GM12878 (cell line): ENCODE measurements around the gene NKD1. TPM values are rescaled to one million over a fixed set of nuclear protein-coding genes. Genes with fewer than 3 reads are reported as not detected.

Experiments
- ATAC-seq: fragments of 200-7000 bp; cut with Tn5 transposase; 3 replicates; pipeline ENCODE4 v1.9.1; 2020; ENCODE audit warnings: mild to moderate bottlenecking, moderate library complexity
- BruUV-seq: library from RNA; stranded (reverse); fragments of 400-500 nt; replicated peaks from 2 replicates; lab custom pipeline; 2021; lab: Mats Ljungman, UMichigan
- CTCF ChIA-PET: fragments of 300-600 bp; sonication (Branson Sonifier 250); formaldehyde crosslinking; extraction: SDS; loops from one replicate; lab custom pipeline; 2021; ENCODE audit warnings: inconsistent platforms; lab: Yijun Ruan, JAX
- POLR2A ChIA-PET: fragments of 350-600 bp; formaldehyde crosslinking; extraction: SDS; loops from one replicate; lab custom pipeline; 2021; ENCODE audit warnings: inconsistent platforms; lab: Charles Lee
- RAD21 ChIA-PET: fragments of 300-600 bp; sonication (Branson Sonifier 250); formaldehyde crosslinking; loops from one replicate; lab custom pipeline; 2023; ENCODE audit warnings: antibody characterized with exemption; ENCODE audit not compliant: unreplicated experiment; lab: Charles Lee
- SMC1A ChIA-PET: fragments of 300-600 bp; sonication (Branson Sonifier 250); formaldehyde crosslinking; loops from one replicate; lab custom pipeline; 2023; ENCODE audit not compliant: unreplicated experiment, uncharacterized antibody; lab: Charles Lee
- DNase-seq: peaks from one replicate; pipeline ENCODE4 v3.0.0-alpha.2; 2011; ENCODE audit warnings: low read depth, low spot score
- FAIRE-seq: peaks from 3 replicates; lab custom pipeline; 2011; peaks lifted over from hg19 to GRCh38; lab: Jason Lieb, UNC
- H2AFZ ChIP-seq: 2 replicates; pipeline ENCODE4 v1.6.0; 2011; ENCODE audit warnings: low read depth, low read length, control low read depth; ENCODE audit not compliant: control insufficient read depth
- H3K27ac ChIP-seq: 2 replicates; pipeline ENCODE4 v1.5.1; 2011; ENCODE audit warnings: control low read depth; ENCODE audit not compliant: control insufficient read depth, insufficient read depth
- H3K27me3 ChIP-seq, 2 experiments: replicated peaks in 1 of 2; 2 replicates each; pipeline versions ENCODE4 v1.6.0 to v1.6.1; 2011; ENCODE audit warnings: low read length in 1 of 2; ENCODE audit not compliant: control insufficient read depth in 2 of 2, insufficient read depth in 2 of 2
- H3K36me3 ChIP-seq, 2 experiments: 2 replicates each; pipeline ENCODE4 v1.5.1; 2011; ENCODE audit warnings: low read length in 1 of 2; ENCODE audit not compliant: control insufficient read depth in 2 of 2, insufficient read depth in 2 of 2
- H3K4me1 ChIP-seq: 2 replicates; pipeline ENCODE4 v1.6.1; 2011; ENCODE audit warnings: mild to moderate bottlenecking, low read length, moderate library complexity, mixed read lengths; ENCODE audit not compliant: control insufficient read depth, insufficient read depth
- H3K4me2 ChIP-seq: 2 replicates; pipeline ENCODE4 v1.6.0; 2011; ENCODE audit warnings: control low read depth; ENCODE audit not compliant: control insufficient read depth, insufficient read depth
- H3K4me3 ChIP-seq: fragments of 200-600 bp; sonication (generic); 2 replicates; pipeline ENCODE4 v1.5.1; 2016
- H3K79me2 ChIP-seq: 2 replicates; pipeline ENCODE4 v1.6.0; 2011; ENCODE audit warnings: low read length; ENCODE audit not compliant: control insufficient read depth, insufficient read depth
- H3K9ac ChIP-seq: 2 replicates; pipeline ENCODE4 v1.8.0; 2011; ENCODE audit warnings: low read length, control low read depth, mixed read lengths; ENCODE audit not compliant: control insufficient read depth, insufficient read depth
- H3K9me3 ChIP-seq: replicated peaks from 3 replicates; pipeline ENCODE4 v1.5.1; 2011; ENCODE audit warnings: mild to moderate bottlenecking, low read length; ENCODE audit not compliant: control insufficient read depth, insufficient read depth
- H4K20me1 ChIP-seq: 2 replicates; pipeline ENCODE4 v1.6.0; 2011; ENCODE audit not compliant: control insufficient read depth, insufficient read depth
- CEBPB ChIP-seq, 2 experiments: fragments of 150-350 bp in 1 of 2; IDR thresholded peaks; 2 replicates each; pipeline ENCODE4 v1.6.1; 2012 to 2014; ENCODE audit warnings: low read depth in 2 of 2, low read length in 2 of 2, borderline replicate concordance in 1 of 2, inconsistent platforms in 1 of 2
- CHD2 ChIP-seq: IDR thresholded peaks from 2 replicates; pipeline ENCODE4 v1.6.1; 2011; ENCODE audit warnings: low read depth, low read length, improper control_type of control experiment, borderline replicate concordance
- IKZF2 ChIP-seq, 2 experiments: fragments of 450-650 bp; IDR thresholded peaks; 2 replicates each; pipeline ENCODE4 v1.6.1; 2017; ENCODE audit warnings: mild to moderate bottlenecking in 2 of 2, moderate library complexity in 2 of 2
- SMAD5 ChIP-seq: IDR thresholded peaks from 2 replicates; pipeline ENCODE4 v1.6.1; 2016; ENCODE audit warnings: antibody characterized with exemption, low read depth
- WGBS: methylation state at CpG from one replicate; pipeline ENCODE4 v1.1.6; 2016; ENCODE audit warnings: low lambda C conversion rate; ENCODE audit not compliant: insufficient replicate concordance, insufficient coverage; ENCODE audit errors: missing lambda C conversion rate; 5-methylcytosine and 5-hydroxymethylcytosine counted together
- in situ Hi-C: fragments of 300-500 bp; cut with MboI; formaldehyde crosslinking; loops from 9 replicates; pipeline ENCODE4 v1.14.3; 2018; ENCODE audit warnings: mixed read lengths
- intact Hi-C: fragments of 100-400 bp; cut with micrococcal nuclease; formaldehyde crosslinking; loops from one replicate; pipeline ENCODE4 v1.14.2; 2022; ENCODE audit not compliant: unreplicated experiment
- polyA plus RNA-seq, 11 experiments: library from polyadenylated mRNA; depleted of rRNA in 4 of 11; unstranded in 6 of 11; stranded (reverse) in 5 of 11; fragments of >200 nt; fragmentation: Nextera tagmentation in 4 of 11; fragmentation: Illumina TruSeq in 1 of 11; extraction: Ambion mirVana in 4 of 11; extraction: Trizol in 1 of 11; gene quantifications; 1 replicate in 1 of 11; 2 replicates in 10 of 11; pipeline versions ENCODE4 v1.2.1 to v1.2.3, GENCODE V29; 2011 to 2016; ENCODE audit warnings: inconsistent platforms in 2 of 11, missing spikeins in 2 of 11, low read depth in 1 of 11
- total RNA-seq, 4 experiments: library from RNA; depleted of rRNA in 3 of 4; stranded (reverse); fragments of >200 nt in 3 of 4; fragmentation: Illumina TruSeq in 1 of 4; extraction: Trizol in 1 of 4; gene quantifications; 2 replicates each; pipeline versions ENCODE4 v1.2.1 to v1.2.3, GENCODE V29; 2013 to 2021
- TF ChIP-seq, protein P1 (sequence below): IDR thresholded peaks from 2 replicates; pipeline ENCODE4 v1.6.1; 2011; ENCODE audit warnings: borderline replicate concordance, low read depth, mild to moderate bottlenecking, moderate library complexity, mixed read lengths, low read length; ENCODE audit not compliant: insufficient read depth; ENCODE audit errors: extremely low read length
- TF ChIP-seq, protein P2 (sequence below): fragments of 450-650 bp; IDR thresholded peaks from 2 replicates; pipeline ENCODE4 v1.6.1; 2017; ENCODE audit warnings: antibody characterized with exemption, mild to moderate bottlenecking, moderate library complexity

NKD1 gene
- total and polyA plus RNA-seq, 10 of the 15 experiments (the other 5 are each of a cell fraction or from before 2014, with no cell fraction given), result under 0.01 to 0.49 (median 0.04) TPM; not detected in 2

DNA sequence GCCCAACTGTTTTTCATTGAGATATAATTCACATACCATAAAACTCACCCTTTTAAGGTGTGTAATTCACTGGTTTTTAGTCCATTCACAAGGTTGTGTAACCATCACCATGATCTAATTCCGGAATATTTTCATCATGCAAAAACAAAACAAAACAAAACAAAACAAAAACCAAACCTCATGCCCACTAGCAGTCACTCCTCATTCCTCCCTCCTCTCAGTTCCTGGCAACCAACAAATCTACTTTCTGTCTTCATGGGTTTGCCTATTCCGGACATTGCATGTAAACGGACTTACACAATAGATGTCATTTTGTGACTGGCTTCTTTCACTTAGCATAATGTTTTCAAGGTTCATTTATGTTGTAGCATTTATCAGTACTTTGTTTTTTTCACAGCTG, 140.7 kb downstream of the NKD1 start:
- TF ChIP-seq IKZF2 (IDR thresholded peaks at IDR 0.05), result no peak
- no peak for TF ChIP-seq CEBPB (IDR thresholded peaks at IDR 0.05; ENCODE audit: borderline replicate concordance in 1 of 2, low read depth in 2 of 2, low read length in 2 of 2)
- TF ChIP-seq CHD2, result no peak
- no peak for TF ChIP-seq SMAD5
- TF ChIP-seq, protein P1, sequence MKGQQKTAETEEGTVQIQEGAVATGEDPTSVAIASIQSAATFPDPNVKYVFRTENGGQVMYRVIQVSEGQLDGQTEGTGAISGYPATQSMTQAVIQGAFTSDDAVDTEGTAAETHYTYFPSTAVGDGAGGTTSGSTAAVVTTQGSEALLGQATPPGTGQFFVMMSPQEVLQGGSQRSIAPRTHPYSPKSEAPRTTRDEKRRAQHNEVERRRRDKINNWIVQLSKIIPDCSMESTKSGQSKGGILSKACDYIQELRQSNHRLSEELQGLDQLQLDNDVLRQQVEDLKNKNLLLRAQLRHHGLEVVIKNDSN, result no peak
- TF ChIP-seq, protein P2, sequence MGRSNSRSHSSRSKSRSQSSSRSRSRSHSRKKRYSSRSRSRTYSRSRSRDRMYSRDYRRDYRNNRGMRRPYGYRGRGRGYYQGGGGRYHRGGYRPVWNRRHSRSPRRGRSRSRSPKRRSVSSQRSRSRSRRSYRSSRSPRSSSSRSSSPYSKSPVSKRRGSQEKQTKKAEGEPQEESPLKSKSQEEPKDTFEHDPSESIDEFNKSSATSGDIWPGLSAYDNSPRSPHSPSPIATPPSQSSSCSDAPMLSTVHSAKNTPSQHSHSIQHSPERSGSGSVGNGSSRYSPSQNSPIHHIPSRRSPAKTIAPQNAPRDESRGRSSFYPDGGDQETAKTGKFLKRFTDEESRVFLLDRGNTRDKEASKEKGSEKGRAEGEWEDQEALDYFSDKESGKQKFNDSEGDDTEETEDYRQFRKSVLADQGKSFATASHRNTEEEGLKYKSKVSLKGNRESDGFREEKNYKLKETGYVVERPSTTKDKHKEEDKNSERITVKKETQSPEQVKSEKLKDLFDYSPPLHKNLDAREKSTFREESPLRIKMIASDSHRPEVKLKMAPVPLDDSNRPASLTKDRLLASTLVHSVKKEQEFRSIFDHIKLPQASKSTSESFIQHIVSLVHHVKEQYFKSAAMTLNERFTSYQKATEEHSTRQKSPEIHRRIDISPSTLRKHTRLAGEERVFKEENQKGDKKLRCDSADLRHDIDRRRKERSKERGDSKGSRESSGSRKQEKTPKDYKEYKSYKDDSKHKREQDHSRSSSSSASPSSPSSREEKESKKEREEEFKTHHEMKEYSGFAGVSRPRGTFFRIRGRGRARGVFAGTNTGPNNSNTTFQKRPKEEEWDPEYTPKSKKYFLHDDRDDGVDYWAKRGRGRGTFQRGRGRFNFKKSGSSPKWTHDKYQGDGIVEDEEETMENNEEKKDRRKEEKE, result no peak
- Histone ChIP-seq H3K9me3 (no peaks in the 10 kb centered on the region), H3K79me2 (peaks cover 4% of the 10 kb centered on the region), H3K4me2 (no peak overlapping the region), H3K27me3 (no peaks in the 10 kb centered on the region), H3K36me3 (no peaks in the 10 kb centered on the region), H4K20me1 (no peaks in the 10 kb centered on the region), H3K27ac (no peak overlapping the region), H3K4me3 (no peak overlapping the region), H3K9ac (no peak overlapping the region), H3K4me1 (peaks cover 37% of the 10 kb centered on the region), H2AFZ (no peak overlapping the region)
- BruUV-seq, result no TSS peak
- SMC1A ChIA-PET, result no interaction called here
- POLR2A ChIA-PET, result no interaction called here
- CTCF ChIA-PET, result no interaction called here
- in situ Hi-C loops, result no loop called here
- no peak for DNase-seq
- ATAC-seq, result no peak
- RAD21 ChIA-PET, result no interaction called here
- WGBS, result 72% methylated on average over 3 of the region's 3 CpGs
- intact Hi-C loops, result no loop called here
- FAIRE-seq, result no peak
